ENCODE results near the gene SLC36A3.

GRCh38 chr5:151258816-151259215, 44.8 kb downstream of the SLC36A3 start:
- no peak for TF ChIP-seq CTCF (IDR thresholded peaks at IDR 0.05; ENCODE audit: low read length)
- TF ChIP-seq EZH2 (optimal IDR thresholded peaks at IDR 0.05; ENCODE audit: low read depth, low read length) = no peak
